Testis (tissue), 3 donors: ENCODE results near the gene GALNT17. TPM values are rescaled to one million over a fixed set of nuclear protein-coding genes. Genes with fewer than 3 reads are reported as not detected.

Experiments
- DNase-seq: peaks from one replicate; pipeline ENCODE4 v3.0.0-alpha.2; 2019
- H3K27ac ChIP-seq, 2 donors: fragments of 200-600 bp; sonication (generic); one replicate each; pipeline ENCODE4 v1.5.1; 2019
- H3K27me3 ChIP-seq: fragments of 200-600 bp; sonication (generic); one replicate; pipeline ENCODE4 v1.5.1; 2019
- H3K36me3 ChIP-seq: fragments of 200-600 bp; sonication (generic); one replicate; pipeline ENCODE4 v1.5.1; 2017; ENCODE audit warnings: low read depth; ENCODE audit errors: missing control alignments
- H3K4me1 ChIP-seq: fragments of 200-600 bp; sonication (generic); one replicate; pipeline ENCODE4 v1.5.1; 2019
- H3K4me3 ChIP-seq, 2 donors: fragments of 200-600 bp; sonication (generic); one replicate each; pipeline ENCODE4 v1.5.1; 2017 to 2019
- H3K9me3 ChIP-seq: fragments of 200-600 bp; sonication (generic); one replicate; pipeline ENCODE4 v1.5.1; 2017
- CTCF ChIP-seq, 3 experiments: fragments of 450-650 bp in 2 of 3; fragments of 200-600 bp in 1 of 3; sonication (generic) in 1 of 3; IDR thresholded peaks; one replicate each; pipeline ENCODE4 v1.5.1; 2016 to 2019; ENCODE audit warnings: antibody characterized with exemption in 3 of 3, mild to moderate bottlenecking in 2 of 3, moderate library complexity in 1 of 3
- POLR2A ChIP-seq: fragments of 450-650 bp; IDR thresholded peaks from one replicate; pipeline ENCODE4 v1.6.1; 2017; ENCODE audit warnings: antibody characterized with exemption, mild to moderate bottlenecking, moderate library complexity
- WGBS, 2 donors: methylation state at CpG; one replicate each; pipeline ENCODE4 v1.1.5; 2018; 5-methylcytosine and 5-hydroxymethylcytosine counted together
- intact Hi-C: fragments of 100-400 bp; cut with DNase I; formaldehyde crosslinking; loops from one replicate; pipeline ENCODE4 v1.15.1; 2023; ENCODE audit warnings: low total_unique reads
- polyA plus RNA-seq: library from polyadenylated mRNA; stranded (reverse); fragments of 350-450 nt; fragmentation: Illumina TruSeq; extraction: RNeasy Lipid Tissue Mini Kit (QIAGEN cat#74804); gene quantifications from one replicate; pipeline ENCODE4 v1.2.3, GENCODE V29; 2014; ENCODE audit warnings: low read depth, low replicate concordance; ENCODE audit not compliant: insufficient read depth
- total RNA-seq, 2 donors: library from RNA; depleted of rRNA; stranded (reverse); fragments of >200 nt; gene quantifications; one replicate each; pipeline ENCODE4 v1.2.3, GENCODE V29; 2016

Gene GALNT17
- total and polyA plus RNA-seq, 3 donors from 2014 or later: 10.9 to 39.1 (median 29.4) TPM

- Histone ChIP-seq H3K9me3 (no peaks in the 10 kb centered on the region), H3K4me1 (no peaks in the 10 kb centered on the region), H3K27me3 (no peaks in the 10 kb centered on the region), H3K36me3 (no peaks in the 10 kb centered on the region), H3K4me3 (no peak overlapping the region), H3K27ac (no peak overlapping the region)
- TF ChIP-seq CTCF (IDR thresholded peaks at IDR 0.05) (no peak), POLR2A (no peak)
- WGBS, 2 donors: 17 to 29% methylated on average over 1 of the region's 1 CpG
- DNase-seq: no peak
- intact Hi-C loops: no loop called here
Observed at GRCh38 chr7:71334541-71334940, 202.6 kb downstream of the GALNT17 start.

- Histone ChIP-seq H3K27ac (no peak overlapping the region), H3K36me3 (no peaks in the 10 kb centered on the region), H3K4me3 (no peak overlapping the region), H3K9me3 (no peaks in the 10 kb centered on the region), H3K27me3 (no peaks in the 10 kb centered on the region), H3K4me1 (peaks cover 7% of the 10 kb centered on the region)
- DNase-seq: no peak
- no peak for TF ChIP-seq POLR2A
- TF ChIP-seq CTCF (IDR thresholded peaks at IDR 0.05): no peak
- WGBS, 2 donors: 52 to 58% methylated on average over 2 of the region's 2 CpGs
- intact Hi-C loops: no loop called here
Observed at GRCh38 chr7:71338866-71339265, 206.9 kb downstream of the GALNT17 start.

- Histone ChIP-seq H3K27ac (no peak overlapping the region), H3K4me3 (no peak overlapping the region), H3K27me3 (no peaks in the 10 kb centered on the region), H3K36me3 (no peaks in the 10 kb centered on the region), H3K4me1 (peaks cover 7% of the 10 kb centered on the region), H3K9me3 (no peaks in the 10 kb centered on the region)
- no peak for TF ChIP-seq CTCF (IDR thresholded peaks at IDR 0.05)
- TF ChIP-seq POLR2A: no peak
- intact Hi-C loops: no loop called here
- 60 to 81% methylated on average over 1 of the region's 1 CpG for WGBS, 2 donors
- DNase-seq: no peak
Observed at GRCh38 chr7:71339924-71340323, 208.0 kb downstream of the GALNT17 start.

GRCh38 chr7:71342202-71342601, 210.3 kb downstream of the GALNT17 start:
- intact Hi-C loops: no loop called here
- H3K9me3 ChIP-seq: no peaks in the 10 kb centered on the region

More at GRCh38 chr7:71342202-71342601, 210.3 kb downstream of the GALNT17 start:
- no peak for TF ChIP-seq CTCF (IDR thresholded peaks at IDR 0.05)
- TF ChIP-seq POLR2A: no peak
- Histone ChIP-seq H3K27ac (no peak overlapping the region), H3K27me3 (no peaks in the 10 kb centered on the region), H3K36me3 (no peaks in the 10 kb centered on the region), H3K4me1 (peaks cover 7% of the 10 kb centered on the region), H3K4me3 (no peak overlapping the region)
- DNase-seq: no peak
